MV-4-11 (cell line): Measurements from ENCODE around the gene IL12RB1.
A peak's percentile ranks its signal among the peaks of the same experiment; 100 is the strongest.
"Not testable (repeated sequence)": the region's sequence is repeated elsewhere in the genome, so short reads cannot be mapped to it uniquely, and the experiment has no call there.

Experiments used
- DNase-seq: peaks from one replicate; lab custom pipeline; 2025; lab: John Stamatoyannopoulos, UW

IL12RB1 gene

DNA sequence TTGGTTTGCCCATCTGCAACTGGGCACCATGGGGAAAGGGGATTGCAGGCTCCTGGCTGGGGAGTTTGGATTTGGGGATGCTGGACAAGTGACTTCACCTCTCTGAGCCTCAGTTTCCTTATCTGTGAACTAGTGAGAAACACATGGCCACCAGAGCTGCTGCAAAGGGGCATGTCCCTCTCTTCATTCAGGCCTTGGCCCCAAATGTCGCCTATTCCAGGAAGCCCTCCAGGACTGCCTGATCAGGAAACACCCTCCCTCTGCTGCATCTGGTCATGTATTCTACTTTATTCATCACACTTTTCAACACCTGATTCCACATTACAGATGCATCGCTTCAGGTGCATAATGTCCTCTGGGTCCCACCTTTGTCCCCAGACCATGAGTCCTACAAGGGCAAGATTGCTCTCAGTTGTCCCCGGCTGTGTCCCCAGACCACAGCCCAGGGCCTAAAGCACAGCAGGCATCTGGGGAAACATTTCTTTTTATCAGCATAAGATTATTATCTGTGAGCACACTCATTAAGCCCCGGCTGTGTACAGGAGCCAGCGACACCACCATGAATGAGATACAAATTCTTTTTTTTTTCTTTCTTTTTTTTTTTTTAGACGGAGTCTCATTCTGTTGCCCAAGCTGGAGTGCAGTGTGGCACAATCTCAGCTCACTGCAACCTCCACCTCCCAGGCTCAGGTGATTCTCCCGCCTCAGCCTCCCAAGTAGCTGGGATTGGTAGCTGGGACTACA lies 41.3 kb downstream of the IL12RB1 start:
- no peak for DNase-seq

- peak; percentile 97 for DNase-seq
Measured at GRCh38 chr19:18044825-18045304, 41.9 kb downstream of the IL12RB1 start.

DNA sequence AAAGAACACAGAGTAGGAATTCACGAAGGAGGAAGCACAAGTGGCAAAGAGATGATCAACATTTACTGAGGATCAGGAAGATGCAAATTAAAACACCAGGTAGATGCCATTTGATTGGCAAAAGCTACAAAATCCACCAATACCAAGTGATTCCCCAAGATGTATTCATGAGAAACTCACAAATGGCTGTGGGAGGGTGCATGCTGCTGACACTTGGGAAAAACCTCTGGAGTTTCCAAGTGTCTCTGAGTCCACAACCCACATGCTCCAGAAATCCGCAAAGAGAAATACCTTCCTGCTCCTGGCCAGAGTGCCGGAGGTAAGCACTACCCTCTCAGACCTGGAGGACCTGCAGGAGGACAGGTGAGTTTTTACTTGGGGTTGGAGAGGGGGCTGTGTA lies 43.1 kb downstream of the IL12RB1 start:
- no peak for DNase-seq

- no peak for DNase-seq
Measured at GRCh38 chr19:18041054-18041453, 45.7 kb downstream of the IL12RB1 start.

DNA sequence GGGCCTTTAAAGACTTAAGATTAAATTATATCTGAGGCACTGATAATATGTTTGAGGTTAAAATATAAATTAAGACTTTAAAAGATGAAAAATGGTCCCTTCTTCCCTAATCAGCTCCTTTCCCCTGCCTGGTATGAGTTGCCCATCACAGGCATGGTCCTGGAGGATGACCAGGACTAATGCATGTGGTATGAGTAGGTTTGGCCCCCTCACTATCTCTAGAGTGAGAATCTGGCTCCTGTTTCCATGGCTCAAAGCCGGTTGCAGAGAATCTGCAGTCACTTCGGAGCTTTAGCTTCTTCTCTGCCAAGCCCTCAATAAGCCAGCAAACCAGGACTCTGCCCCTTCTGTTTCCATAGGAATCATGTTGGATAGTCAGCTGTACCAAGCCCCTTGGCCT lies 54.6 kb downstream of the IL12RB1 start:
- not testable (repeated sequence) for DNase-seq

- DNase-seq = peak; percentile 74
Measured at GRCh38 chr19:18031401-18031800, 55.3 kb downstream of the IL12RB1 start.

GRCh38 chr19:18029617-18030338 lies 57.0 kb downstream of the IL12RB1 start:
- DNase-seq = no peak

- no peak for DNase-seq
Measured at GRCh38 chr19:18027151-18027550, 59.6 kb downstream of the IL12RB1 start.

GRCh38 chr19:18023622-18024251 lies 63.0 kb downstream of the IL12RB1 start:
- DNase-seq = peak; percentile 87

DNA sequence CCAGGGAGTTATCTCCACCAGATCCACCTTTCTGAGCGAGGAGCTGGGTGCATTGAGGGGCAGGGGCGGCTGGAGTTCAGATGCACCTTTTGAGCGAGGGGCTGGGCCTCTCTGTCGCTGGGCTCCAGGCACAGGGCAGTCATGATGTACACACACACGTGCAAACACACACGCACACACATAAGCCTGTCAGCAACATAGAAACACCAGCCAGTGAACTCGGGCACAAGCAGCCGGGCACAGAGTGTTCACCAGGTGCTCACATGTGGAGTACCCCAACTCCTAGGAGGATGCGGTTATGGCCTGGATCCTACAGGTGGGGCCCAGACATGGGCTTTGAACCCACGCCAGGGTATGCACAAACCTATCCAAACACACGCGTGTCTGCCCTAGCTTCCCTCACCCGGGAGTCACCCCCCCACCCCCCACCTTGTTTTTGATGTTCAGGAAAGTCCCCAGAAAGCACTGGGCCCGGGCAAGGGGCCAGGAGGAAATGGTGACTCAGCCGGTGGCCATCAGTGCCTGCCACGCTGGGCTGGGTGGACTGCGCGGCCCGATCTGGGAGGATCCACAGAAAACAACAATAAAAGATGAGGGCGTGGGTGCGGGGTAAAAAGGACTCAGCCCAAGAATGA lies 65.5 kb downstream of the IL12RB1 start:
- DNase-seq = peak; percentile 25

DNA sequence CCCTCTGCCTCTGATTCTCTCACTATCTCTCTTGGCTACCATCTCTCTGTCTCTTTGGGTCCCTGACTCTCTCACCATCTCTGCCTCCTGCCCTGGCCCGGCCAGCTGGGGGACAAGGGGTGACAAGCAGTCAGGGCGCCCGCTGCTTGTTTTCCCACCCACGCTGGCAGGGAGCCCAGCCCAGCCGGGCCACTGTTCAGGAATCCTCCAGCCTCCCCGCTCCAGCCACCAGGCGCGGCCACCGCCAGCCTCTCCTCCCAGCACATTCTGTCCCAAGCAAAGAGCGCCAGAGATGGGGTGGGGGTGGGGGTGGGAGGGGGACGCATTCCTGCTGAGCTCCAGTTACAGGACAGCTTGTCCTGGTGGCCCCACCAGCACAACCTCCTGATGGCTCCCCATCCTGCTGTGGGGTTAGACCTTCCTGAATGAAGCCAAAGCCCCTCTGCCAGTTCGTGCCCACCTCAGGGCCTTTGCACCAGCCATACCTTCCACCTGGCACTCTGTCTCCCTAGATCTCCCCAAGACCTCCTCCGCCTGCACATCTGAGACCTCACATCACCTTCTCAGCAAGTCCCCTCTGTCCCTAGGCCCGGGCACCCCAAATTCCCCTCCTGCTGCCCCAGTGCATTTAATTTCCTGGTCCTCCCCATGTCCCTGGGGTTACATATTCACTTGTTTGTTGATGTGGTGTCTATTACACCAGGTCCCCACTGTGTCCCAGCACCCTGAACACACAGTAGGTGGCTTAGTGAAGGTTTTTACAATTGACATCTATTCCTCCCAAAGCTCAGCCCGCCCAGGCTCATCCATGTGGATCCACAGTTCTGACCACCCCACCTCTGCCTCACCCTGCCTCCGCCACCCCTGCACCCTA lies 66.3 kb downstream of the IL12RB1 start:
- DNase-seq = no peak

DNA sequence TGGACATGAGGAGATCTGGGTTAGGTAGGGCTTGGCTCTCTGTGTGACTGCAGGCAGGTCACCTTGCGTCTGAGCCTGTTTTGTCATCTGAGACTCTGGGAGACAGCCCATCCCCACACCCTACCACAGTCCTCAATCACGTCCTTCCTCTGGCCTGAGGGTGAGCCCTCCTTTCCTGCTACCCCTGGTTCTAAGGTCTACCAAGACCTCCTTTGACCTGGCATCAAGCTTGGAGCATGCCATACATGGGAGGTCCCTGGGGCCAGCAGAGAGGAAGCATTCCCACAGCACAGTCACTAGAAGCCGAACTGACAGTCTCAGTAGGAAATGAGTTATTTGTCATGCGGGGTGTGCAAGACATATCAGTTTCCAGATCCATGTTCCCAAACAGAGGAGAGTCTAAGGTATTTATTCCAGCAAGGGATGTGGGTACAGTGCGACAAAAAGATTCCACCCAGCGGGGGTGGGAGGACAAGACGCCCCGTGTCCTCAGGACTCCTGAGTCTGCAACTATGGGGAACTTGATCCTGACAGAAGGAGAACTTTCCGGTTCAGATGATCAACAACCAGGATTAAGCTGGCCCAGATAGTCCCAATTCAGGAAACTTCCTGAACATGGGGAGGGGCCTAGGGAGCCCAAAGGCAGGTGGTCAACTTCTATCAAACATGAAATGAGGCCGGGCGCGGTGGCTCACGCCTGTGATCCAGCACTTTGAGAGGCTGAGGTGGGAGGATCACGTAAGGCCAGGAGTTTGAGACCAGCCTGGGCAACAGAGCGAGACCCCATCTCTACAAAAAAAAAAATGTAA lies 69.3 kb downstream of the IL12RB1 start:
- no peak for DNase-seq

- peak; percentile 10 for DNase-seq
Measured at GRCh38 chr19:18016209-18016910, 70.4 kb downstream of the IL12RB1 start.

GRCh38 chr19:18014197-18014596 lies 72.5 kb downstream of the IL12RB1 start:
- no peak for DNase-seq

GRCh38 chr19:18013210-18014111 lies 73.3 kb downstream of the IL12RB1 start:
- no peak for DNase-seq

- no peak for DNase-seq
Measured at GRCh38 chr19:18010149-18010548, 76.6 kb downstream of the IL12RB1 start.

GRCh38 chr19:18009412-18010066 lies 77.2 kb downstream of the IL12RB1 start:
- peak; percentile 64 for DNase-seq
